CD4-positive, alpha-beta T cell (primary cell): ENCODE results near the gene PLPP6. TPM values are rescaled to one million over a fixed set of nuclear protein-coding genes. Genes with fewer than 3 reads are reported as not detected.
A peak's percentile ranks its signal among the peaks of the same experiment; 100 is the strongest.

ENCODE experiments used
- ATAC-seq: fragments of 200-7000 bp; cut with Tn5 transposase; one replicate; pipeline ENCODE4 v1.10.0; 2022; ENCODE audit warnings: mild to moderate bottlenecking; ENCODE audit not compliant: poor library complexity
- CTCF ChIA-PET: fragments of 350-600 bp; sonication (Branson Sonifier 250); formaldehyde crosslinking; loops from one replicate; lab custom pipeline; 2021; ENCODE audit warnings: antibody characterized with exemption, inconsistent platforms; lab: Charles Lee
- POLR2A ChIA-PET: fragments of 350-600 bp; sonication (Branson Sonifier 250); formaldehyde crosslinking; loops from one replicate; lab custom pipeline; 2021; ENCODE audit warnings: antibody characterized with exemption, inconsistent platforms; lab: Charles Lee
- DNase-seq, 14 experiments: peaks; one replicate each; pipeline ENCODE4 v3.0.0-alpha.2; 2013 to 2020; ENCODE audit warnings: mixed read lengths in 2 of 14
- H3K27ac ChIP-seq, 2 donors: one replicate each; pipeline versions ENCODE4 v1.5.1 to v1.7.0; 2013; ENCODE audit warnings: low read length in 2 of 2, low read depth in 1 of 2, mild to moderate bottlenecking in 1 of 2
- H3K27me3 ChIP-seq, 2 experiments: 1 replicate in 1 of 2; 2 replicates in 1 of 2; pipeline versions ENCODE4 v1.6.1 to v1.7.0; 2013; ENCODE audit warnings: low read length in 2 of 2, control low read depth in 1 of 2, mild to moderate bottlenecking in 1 of 2, moderate library complexity in 1 of 2; ENCODE audit not compliant: insufficient read depth in 2 of 2, control insufficient read depth in 1 of 2
- H3K36me3 ChIP-seq: one replicate; pipeline ENCODE4 v1.6.1; 2013; ENCODE audit warnings: low read length, control low read depth; ENCODE audit not compliant: insufficient read depth
- H3K4me1 ChIP-seq: one replicate; pipeline ENCODE4 v1.6.1; 2013; ENCODE audit warnings: low read length, control low read depth; ENCODE audit not compliant: insufficient read depth
- H3K4me3 ChIP-seq: one replicate; pipeline ENCODE4 v1.5.1; 2013; ENCODE audit warnings: mild to moderate bottlenecking, low read length, moderate library complexity
- H3K9me3 ChIP-seq, 2 experiments: 1 replicate in 1 of 2; 2 replicates in 1 of 2; pipeline versions ENCODE4 v1.6.1 to v1.7.0; 2013; ENCODE audit warnings: low read length in 2 of 2, mild to moderate bottlenecking in 2 of 2, control low read depth in 1 of 2, moderate library complexity in 1 of 2; ENCODE audit not compliant: control insufficient read depth in 1 of 2, insufficient read depth in 1 of 2
- H3K27ac Mint-ChIP-seq: one replicate; pipeline ENCODE4 v1.8.0; 2020; ENCODE audit warnings: mixed read lengths
- H3K27me3 Mint-ChIP-seq: one replicate; pipeline ENCODE4 v1.8.0; 2021; ENCODE audit warnings: mixed read lengths
- H3K36me3 Mint-ChIP-seq: one replicate; pipeline ENCODE4 v1.8.0; 2021; ENCODE audit warnings: low read depth, mixed read lengths
- H3K4me1 Mint-ChIP-seq: one replicate; pipeline ENCODE4 v1.8.0; 2021; ENCODE audit warnings: low read depth, mixed read lengths
- H3K4me3 Mint-ChIP-seq: one replicate; pipeline ENCODE4 v1.8.0; 2020; ENCODE audit warnings: mild to moderate bottlenecking, mixed read lengths
- H3K9me3 Mint-ChIP-seq: one replicate; pipeline ENCODE4 v1.8.0; 2020; ENCODE audit warnings: mixed read lengths
- CTCF ChIP-seq: fragments of 200-600 bp; IDR thresholded peaks from one replicate; pipeline ENCODE4 v1.8.0; 2022; ENCODE audit warnings: antibody characterized with exemption, mild to moderate bottlenecking
- intact Hi-C, 2 experiments: fragments of 100-400 bp; cut with DNase I in 1 of 2; cut with micrococcal nuclease in 1 of 2; formaldehyde crosslinking; loops; one replicate each; pipeline versions ENCODE4 v1.15.1 to v1.9.0; 2023 to 2025; cut with DNase I, micrococcal nuclease
- total RNA-seq, 174 experiments: library from RNA in 2 of 174; stranded (reverse) in 2 of 174; gene quantifications; one replicate each; pipeline ENCODE4 v1.2.3 and lab custom pipeline; 2021 to 2026

Gene PLPP6
- total RNA-seq, 2 experiments from 2014 or later, result 8.9 to 10.5 TPM

DNA sequence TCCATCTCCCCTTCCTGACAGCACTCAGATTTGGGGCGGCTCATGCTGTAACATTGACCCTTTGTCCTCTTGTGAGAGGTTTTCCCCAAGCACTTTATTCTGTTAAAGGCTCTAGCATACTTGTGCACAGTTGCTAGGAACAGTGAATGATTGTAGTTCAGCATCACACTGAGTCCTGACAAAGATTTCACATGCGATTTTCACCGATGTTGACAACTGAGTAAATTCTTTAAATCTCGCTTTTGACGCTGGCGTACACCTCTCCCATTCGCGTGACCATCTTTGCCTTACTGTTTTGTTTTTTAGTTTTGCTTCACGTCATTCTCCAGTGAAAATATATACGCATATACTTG, 18.1 kb downstream of the PLPP6 start:
- ATAC-seq (no peak), DNase-seq (no peak)
- Histone ChIP-seq H3K4me1 (peaks cover 20% of the 10 kb centered on the region), H3K27me3 (no peaks in the 10 kb centered on the region), H3K9me3 (no peaks in the 10 kb centered on the region), H3K27ac (peak overlapping the region; percentile 92 to 95), H3K4me3 (peak overlapping the region; percentile 95), H3K36me3 (peaks cover 9% of the 10 kb centered on the region)
- ChIA-PET CTCF (interaction anchor here (1.0 to 1.5 kb wide), 7 partner anchors 12 to 1162 kb away, joined by 3 to 22 read pairs (median 3); partner anchors contain the start of gene SPATA6L), POLR2A (interaction anchor here (0.9 to 2.7 kb wide), 16 partner anchors 10 to 1154 kb away, joined by 3 to 95 read pairs (median 10); partner anchors contain the start of genes AK3, PLPP6, RCL1 and RFX3)
- H3K27ac Mint-ChIP-seq, result no peak overlapping the region
- TF ChIP-seq CTCF, result no peak
- no peaks in the 10 kb centered on the region for H3K27me3 Mint-ChIP-seq
- no peaks in the 10 kb centered on the region for H3K9me3 Mint-ChIP-seq
- H3K4me3 Mint-ChIP-seq, result no peak overlapping the region
- H3K4me1 Mint-ChIP-seq, result peaks cover 23% of the 10 kb centered on the region
- intact Hi-C loops, result loop anchor here (2.0 to 10.0 kb wide), 4 partner anchors 59 to 945 kb away; partner anchors contain the start of genes AK3 (in 1 of the 2) and RIC1 (in 1 of the 2)
- peaks cover 19% of the 10 kb centered on the region for H3K36me3 Mint-ChIP-seq

GRCh38 chr9:4680750-4681149, 18.7 kb downstream of the PLPP6 start:
- Histone ChIP-seq H3K4me3 (peak overlapping the region; percentile 95), H3K36me3 (peaks cover 13% of the 10 kb centered on the region), H3K27me3 (no peaks in the 10 kb centered on the region), H3K9me3 (no peaks in the 10 kb centered on the region), H3K4me1 (peaks cover 20% of the 10 kb centered on the region), H3K27ac (no peak overlapping the region)
- DNase-seq (peak in 1 of 14 experiments; percentile 28), ATAC-seq (no peak)
- H3K27me3 Mint-ChIP-seq, result no peaks in the 10 kb centered on the region
- intact Hi-C loops, result loop anchor here (2.0 to 10.0 kb wide), 4 partner anchors 58 to 944 kb away; partner anchors contain the start of genes AK3 (in 1 of the 2) and RIC1 (in 1 of the 2)
- ChIA-PET CTCF (interaction anchor here (1.3 kb wide), 1 partner anchor 79 kb away, joined by 4 read pairs; no protein-coding TSS in a partner anchor), POLR2A (interaction anchor here (0.7 to 2.7 kb wide), 5 partner anchors 12 to 948 kb away, joined by 3 to 17 read pairs (median 5); partner anchors contain the start of gene RIC1)
- peaks cover 26% of the 10 kb centered on the region for H3K4me1 Mint-ChIP-seq
- peaks cover 25% of the 10 kb centered on the region for H3K36me3 Mint-ChIP-seq
- no peak for TF ChIP-seq CTCF
- no peak overlapping the region for H3K4me3 Mint-ChIP-seq
- H3K27ac Mint-ChIP-seq, result no peak overlapping the region
- H3K9me3 Mint-ChIP-seq, result no peaks in the 10 kb centered on the region

DNA sequence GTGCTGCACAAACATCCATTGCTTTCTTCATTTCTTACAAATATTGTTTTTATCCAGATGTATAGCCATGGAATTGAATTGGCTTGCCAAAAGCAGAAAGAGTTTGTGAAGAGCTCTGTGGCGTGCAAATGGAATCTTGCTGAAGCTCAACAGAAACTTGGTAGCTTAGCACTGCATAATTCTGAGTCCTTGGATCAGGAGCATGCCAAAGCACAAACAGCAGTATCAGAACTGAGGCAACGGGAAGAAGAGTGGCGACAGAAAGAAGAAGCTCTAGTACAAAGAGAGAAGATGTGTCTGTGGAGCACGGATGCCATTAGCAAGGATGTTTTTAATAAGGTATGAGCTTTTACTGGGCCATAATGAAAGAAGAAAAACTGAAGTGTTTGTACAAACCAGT, 22.7 kb downstream of the PLPP6 start:
- intact Hi-C loops, result loop anchor here (5.0 to 10.0 kb wide), 3 partner anchors 57 to 940 kb away; partner anchors contain the start of genes AK3 (in 1 of the 2) and RIC1 (in 1 of the 2)
- H3K4me1 Mint-ChIP-seq, result peaks cover 40% of the 10 kb centered on the region
- DNase-seq (no peak), ATAC-seq (no peak)
- H3K27me3 ChIP-seq, result no peaks in the 10 kb centered on the region
- no peaks in the 10 kb centered on the region for H3K9me3 Mint-ChIP-seq
- H3K4me3 Mint-ChIP-seq, result peak overlapping the region; percentile 34
- H3K9me3 ChIP-seq, result no peaks in the 10 kb centered on the region
- H3K36me3 ChIP-seq, result peaks cover 32% of the 10 kb centered on the region
- H3K27ac ChIP-seq, result no peak overlapping the region
- ChIA-PET CTCF (interaction anchor here (0.6 to 1.2 kb wide), 3 partner anchors 19 to 62 kb away, joined by 3 read pairs; no protein-coding TSS in a partner anchor), POLR2A (interaction anchor here (1.1 to 2.3 kb wide), 3 partner anchors 11 to 1158 kb away, joined by 3 to 6 read pairs (median 4); partner anchors contain the start of gene RFX3)
- peaks cover 13% of the 10 kb centered on the region for H3K4me1 ChIP-seq
- H3K27me3 Mint-ChIP-seq, result no peaks in the 10 kb centered on the region
- no peak for TF ChIP-seq CTCF
- H3K36me3 Mint-ChIP-seq, result peaks cover 58% of the 10 kb centered on the region
- H3K27ac Mint-ChIP-seq, result peak overlapping the region; percentile 28
- no peak overlapping the region for H3K4me3 ChIP-seq
